HepG2 (cell line): Measurements from ENCODE around the gene VAMP8. TPM values are rescaled to one million over a fixed set of nuclear protein-coding genes. Genes with fewer than 3 reads are reported as not detected.
A peak's percentile ranks its signal among the peaks of the same experiment; 100 is the strongest.

ENCODE experiments used
- BRD4 ChIP-seq: sonication (generic); formaldehyde crosslinking; IDR thresholded peaks from 2 replicates; pipeline ENCODE4 v1.4.0; 2020; ENCODE audit warnings: missing genetic modification reagents
- HMG20B ChIP-seq: conservative IDR thresholded peaks from 2 replicates; pipeline ENCODE4 v1.6.1; 2016; ENCODE audit warnings: missing genetic modification reagents, missing compliant biosample characterization
- MYNN ChIP-seq: sonication (generic); formaldehyde crosslinking; IDR thresholded peaks from 2 replicates; pipeline ENCODE4 v1.4.0; 2020; ENCODE audit warnings: mild to moderate bottlenecking, low read depth, missing genetic modification reagents
- NR1H2 ChIP-seq: sonication (generic); formaldehyde crosslinking; IDR thresholded peaks from 2 replicates; pipeline ENCODE4 v1.8.1; 2022; ENCODE audit warnings: low read depth, missing genetic modification reagents, borderline replicate concordance
- ONECUT2 ChIP-seq: sonication (generic); formaldehyde crosslinking; IDR thresholded peaks from 2 replicates; pipeline ENCODE4 v1.4.0; 2020; ENCODE audit warnings: missing genetic modification reagents
- SALL2 ChIP-seq: sonication (generic); formaldehyde crosslinking; IDR thresholded peaks from 2 replicates; pipeline ENCODE4 v1.8.1; 2023; ENCODE audit warnings: mild to moderate bottlenecking, missing genetic modification reagents, inconsistent platforms
- YEATS4 ChIP-seq: sonication (generic); formaldehyde crosslinking; IDR thresholded peaks from 2 replicates; pipeline ENCODE4 v1.4.0; 2020; ENCODE audit warnings: missing genetic modification reagents, borderline replicate concordance
- ZBTB7A ChIP-seq: sonication (generic); formaldehyde crosslinking; IDR thresholded peaks from 2 replicates; pipeline ENCODE4 v1.8.0; 2022; ENCODE audit warnings: mild to moderate bottlenecking, missing genetic modification reagents
- ZKSCAN1 ChIP-seq: fragments of 150-350 bp; IDR thresholded peaks from 2 replicates; pipeline ENCODE4 v1.6.1; 2014; ENCODE audit warnings: low read length
- ZKSCAN5 ChIP-seq: sonication (generic); formaldehyde crosslinking; IDR thresholded peaks from 2 replicates; pipeline ENCODE4 v1.5.1; 2020; ENCODE audit warnings: mild to moderate bottlenecking, missing genetic modification reagents
- ZNF207 ChIP-seq: fragments of 450-650 bp; IDR thresholded peaks from 2 replicates; pipeline ENCODE4 v1.6.1; 2016; ENCODE audit warnings: antibody characterized with exemption, borderline replicate concordance
- ZNF337 ChIP-seq: sonication (generic); formaldehyde crosslinking; IDR thresholded peaks from 2 replicates; pipeline ENCODE4 v1.5.1; 2020; ENCODE audit warnings: missing genetic modification reagents, low read depth, mild to moderate bottlenecking, borderline replicate concordance
- ZNF552 ChIP-seq: sonication (generic); formaldehyde crosslinking; IDR thresholded peaks from 2 replicates; pipeline ENCODE4 v1.9.0; 2022; ENCODE audit warnings: missing genetic modification reagents, mild to moderate bottlenecking, borderline replicate concordance
- ZNF589 ChIP-seq: sonication (generic); formaldehyde crosslinking; conservative IDR thresholded peaks from 2 replicates; pipeline ENCODE4 v1.8.0; 2022; ENCODE audit warnings: mild to moderate bottlenecking, moderate library complexity, missing genetic modification reagents
- ZNF674 ChIP-seq: sonication (generic); formaldehyde crosslinking; IDR thresholded peaks from 2 replicates; pipeline ENCODE4 v1.5.0; 2020; ENCODE audit warnings: low read depth, mild to moderate bottlenecking, missing genetic modification reagents
- ZNF780A ChIP-seq: sonication (generic); formaldehyde crosslinking; IDR thresholded peaks from 2 replicates; pipeline ENCODE4 v1.8.0; 2022; ENCODE audit warnings: mild to moderate bottlenecking, missing genetic modification reagents, moderate library complexity
- ZZZ3 ChIP-seq: sonication (generic); formaldehyde crosslinking; IDR thresholded peaks from 2 replicates; pipeline ENCODE4 v1.4.0; 2020; ENCODE audit warnings: missing genetic modification reagents, mild to moderate bottlenecking, borderline replicate concordance
- polyA plus RNA-seq, 8 experiments: library from polyadenylated mRNA; depleted of rRNA in 3 of 8; stranded (reverse) in 7 of 8; unstranded in 1 of 8; fragments of >200 nt; fragmentation: Illumina TruSeq in 4 of 8; extraction: Trizol in 4 of 8; gene quantifications; 2 replicates each; pipeline versions ENCODE4 v1.2.1 to v1.2.3, GENCODE V29; 2011 to 2016; ENCODE audit warnings: low read depth in 4 of 8, missing spikeins in 1 of 8, mixed read lengths in 1 of 8; ENCODE audit not compliant: insufficient read depth in 1 of 8
- total RNA-seq, 5 experiments: library from RNA; depleted of rRNA; stranded (reverse); fragments of >200 nt; fragmentation: Illumina TruSeq; extraction: Trizol; gene quantifications; 2 replicates each; pipeline ENCODE4 v1.2.3, GENCODE V29; 2016; ENCODE audit warnings: low read depth in 1 of 5
- TF ChIP-seq, protein P1 (sequence below): sonication (generic); formaldehyde crosslinking; IDR thresholded peaks from 2 replicates; pipeline ENCODE4 v1.5.0; 2020; ENCODE audit warnings: mild to moderate bottlenecking, missing genetic modification reagents, moderate library complexity
- TF ChIP-seq, protein P2 (sequence below): sonication (generic); formaldehyde crosslinking; IDR thresholded peaks from 2 replicates; pipeline ENCODE4 v1.4.0; 2020; ENCODE audit warnings: mild to moderate bottlenecking, low read depth, missing genetic modification reagents
- TF ChIP-seq, protein P3 (sequence below): sonication (generic); formaldehyde crosslinking; IDR thresholded peaks from 2 replicates; pipeline ENCODE4 v1.4.0; 2020; ENCODE audit warnings: low read depth, mild to moderate bottlenecking, missing genetic modification reagents
- TF ChIP-seq, protein P4 (sequence below): sonication (generic); formaldehyde crosslinking; conservative IDR thresholded peaks from 2 replicates; pipeline ENCODE4 v1.4.0; 2020; ENCODE audit warnings: missing genetic modification reagents
- TF ChIP-seq, protein P5 (sequence below): sonication (generic); formaldehyde crosslinking; IDR thresholded peaks from 2 replicates; pipeline ENCODE4 v1.4.0; 2020; ENCODE audit warnings: missing genetic modification reagents

Gene VAMP8
- total and polyA plus RNA-seq, 2 of the 13 experiments (the other 11 are each of a cell fraction or from before 2014, with no cell fraction given): 83.3 to 157 TPM

DNA sequence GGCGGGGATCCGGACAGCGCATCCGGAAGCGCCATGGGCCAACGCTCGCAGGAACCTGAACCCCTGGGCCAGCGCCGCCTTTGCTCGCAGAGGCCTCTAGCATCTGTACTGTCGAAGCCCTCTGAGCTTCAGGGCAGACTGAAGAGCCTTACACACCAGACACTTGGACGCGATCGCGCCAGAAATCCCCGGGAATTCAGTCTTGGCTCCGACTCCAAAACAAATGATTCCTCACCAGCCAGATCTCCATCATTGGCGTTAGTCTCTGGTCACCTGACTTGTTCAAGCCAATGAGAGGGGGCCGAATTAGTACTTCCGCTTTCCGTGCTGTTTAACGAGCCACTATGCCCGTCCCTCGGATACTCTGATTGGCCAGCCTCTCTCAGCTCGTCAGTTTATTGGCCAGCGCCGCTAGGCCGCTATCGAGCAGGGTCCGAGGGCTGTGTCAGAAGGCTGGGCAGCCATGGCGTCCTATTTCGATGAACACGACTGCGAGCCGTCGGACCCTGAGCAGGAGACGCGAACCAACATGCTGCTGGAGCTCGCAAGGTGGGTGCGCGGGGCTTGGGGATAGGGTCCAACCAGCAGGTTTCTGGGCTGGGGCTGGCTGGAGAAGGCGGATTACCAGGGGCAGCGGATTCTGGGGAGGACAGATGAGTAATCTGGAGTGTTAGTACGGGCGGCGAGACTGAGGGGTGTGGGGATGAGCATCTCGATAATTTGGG is 18.1 kb downstream of the VAMP8 start, which contains the start of gene RNF181 (continued):
- TF ChIP-seq, protein P1, sequence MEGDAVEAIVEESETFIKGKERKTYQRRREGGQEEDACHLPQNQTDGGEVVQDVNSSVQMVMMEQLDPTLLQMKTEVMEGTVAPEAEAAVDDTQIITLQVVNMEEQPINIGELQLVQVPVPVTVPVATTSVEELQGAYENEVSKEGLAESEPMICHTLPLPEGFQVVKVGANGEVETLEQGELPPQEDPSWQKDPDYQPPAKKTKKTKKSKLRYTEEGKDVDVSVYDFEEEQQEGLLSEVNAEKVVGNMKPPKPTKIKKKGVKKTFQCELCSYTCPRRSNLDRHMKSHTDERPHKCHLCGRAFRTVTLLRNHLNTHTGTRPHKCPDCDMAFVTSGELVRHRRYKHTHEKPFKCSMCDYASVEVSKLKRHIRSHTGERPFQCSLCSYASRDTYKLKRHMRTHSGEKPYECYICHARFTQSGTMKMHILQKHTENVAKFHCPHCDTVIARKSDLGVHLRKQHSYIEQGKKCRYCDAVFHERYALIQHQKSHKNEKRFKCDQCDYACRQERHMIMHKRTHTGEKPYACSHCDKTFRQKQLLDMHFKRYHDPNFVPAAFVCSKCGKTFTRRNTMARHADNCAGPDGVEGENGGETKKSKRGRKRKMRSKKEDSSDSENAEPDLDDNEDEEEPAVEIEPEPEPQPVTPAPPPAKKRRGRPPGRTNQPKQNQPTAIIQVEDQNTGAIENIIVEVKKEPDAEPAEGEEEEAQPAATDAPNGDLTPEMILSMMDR (CRISPR knock-in tag): no peak
- TF ChIP-seq ZBTB7A (CRISPR knock-in tag) (no peak), ZKSCAN5 (CRISPR knock-in tag) (peak; percentile 26; the same call in 1 of the 2 replicates), ZNF337 (CRISPR knock-in tag) (peak; percentile 78; the same call in 1 of the 2 replicates), ZKSCAN1 (no peak), SALL2 (CRISPR knock-in tag) (peak; percentile 78), ZNF589 (CRISPR knock-in tag) (peak; percentile 63; the same call in 1 of the 2 replicates), ONECUT2 (CRISPR knock-in tag) (no peak), ZZZ3 (CRISPR knock-in tag) (no peak; the same call in 1 of the 2 replicates), NR1H2 (CRISPR knock-in tag) (no peak), ZNF552 (CRISPR knock-in tag) (no peak; the same call in 1 of the 2 replicates), YEATS4 (CRISPR knock-in tag) (peak; percentile 93), MYNN (no peak), ZNF207 (no peak), BRD4 (CRISPR knock-in tag) (peak; percentile 77; the same call in 1 of the 2 replicates), ZNF780A (peak; percentile 76), ZNF674 (CRISPR knock-in tag) (0 out of 2 replicates have a peak, but pooled peaks have one; percentile 84), HMG20B (CRISPR knock-in tag) (0 out of 2 replicates have a peak, but pooled peaks have one; percentile 13)
- TF ChIP-seq, protein P2, sequence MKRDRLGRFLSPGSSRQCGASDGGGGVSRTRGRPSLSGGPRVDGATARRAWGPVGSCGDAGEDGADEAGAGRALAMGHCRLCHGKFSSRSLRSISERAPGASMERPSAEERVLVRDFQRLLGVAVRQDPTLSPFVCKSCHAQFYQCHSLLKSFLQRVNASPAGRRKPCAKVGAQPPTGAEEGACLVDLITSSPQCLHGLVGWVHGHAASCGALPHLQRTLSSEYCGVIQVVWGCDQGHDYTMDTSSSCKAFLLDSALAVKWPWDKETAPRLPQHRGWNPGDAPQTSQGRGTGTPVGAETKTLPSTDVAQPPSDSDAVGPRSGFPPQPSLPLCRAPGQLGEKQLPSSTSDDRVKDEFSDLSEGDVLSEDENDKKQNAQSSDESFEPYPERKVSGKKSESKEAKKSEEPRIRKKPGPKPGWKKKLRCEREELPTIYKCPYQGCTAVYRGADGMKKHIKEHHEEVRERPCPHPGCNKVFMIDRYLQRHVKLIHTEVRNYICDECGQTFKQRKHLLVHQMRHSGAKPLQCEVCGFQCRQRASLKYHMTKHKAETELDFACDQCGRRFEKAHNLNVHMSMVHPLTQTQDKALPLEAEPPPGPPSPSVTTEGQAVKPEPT (CRISPR knock-in tag): peak; percentile 93
- TF ChIP-seq, protein P3, sequence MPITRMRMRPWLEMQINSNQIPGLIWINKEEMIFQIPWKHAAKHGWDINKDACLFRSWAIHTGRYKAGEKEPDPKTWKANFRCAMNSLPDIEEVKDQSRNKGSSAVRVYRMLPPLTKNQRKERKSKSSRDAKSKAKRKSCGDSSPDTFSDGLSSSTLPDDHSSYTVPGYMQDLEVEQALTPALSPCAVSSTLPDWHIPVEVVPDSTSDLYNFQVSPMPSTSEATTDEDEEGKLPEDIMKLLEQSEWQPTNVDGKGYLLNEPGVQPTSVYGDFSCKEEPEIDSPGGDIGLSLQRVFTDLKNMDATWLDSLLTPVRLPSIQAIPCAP: no peak
- TF ChIP-seq, protein P4, sequence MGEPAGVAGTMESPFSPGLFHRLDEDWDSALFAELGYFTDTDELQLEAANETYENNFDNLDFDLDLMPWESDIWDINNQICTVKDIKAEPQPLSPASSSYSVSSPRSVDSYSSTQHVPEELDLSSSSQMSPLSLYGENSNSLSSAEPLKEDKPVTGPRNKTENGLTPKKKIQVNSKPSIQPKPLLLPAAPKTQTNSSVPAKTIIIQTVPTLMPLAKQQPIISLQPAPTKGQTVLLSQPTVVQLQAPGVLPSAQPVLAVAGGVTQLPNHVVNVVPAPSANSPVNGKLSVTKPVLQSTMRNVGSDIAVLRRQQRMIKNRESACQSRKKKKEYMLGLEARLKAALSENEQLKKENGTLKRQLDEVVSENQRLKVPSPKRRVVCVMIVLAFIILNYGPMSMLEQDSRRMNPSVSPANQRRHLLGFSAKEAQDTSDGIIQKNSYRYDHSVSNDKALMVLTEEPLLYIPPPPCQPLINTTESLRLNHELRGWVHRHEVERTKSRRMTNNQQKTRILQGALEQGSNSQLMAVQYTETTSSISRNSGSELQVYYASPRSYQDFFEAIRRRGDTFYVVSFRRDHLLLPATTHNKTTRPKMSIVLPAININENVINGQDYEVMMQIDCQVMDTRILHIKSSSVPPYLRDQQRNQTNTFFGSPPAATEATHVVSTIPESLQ (CRISPR knock-in tag): 0 out of 2 replicates have a peak, but pooled peaks have one; percentile 53
- TF ChIP-seq, protein P5, sequence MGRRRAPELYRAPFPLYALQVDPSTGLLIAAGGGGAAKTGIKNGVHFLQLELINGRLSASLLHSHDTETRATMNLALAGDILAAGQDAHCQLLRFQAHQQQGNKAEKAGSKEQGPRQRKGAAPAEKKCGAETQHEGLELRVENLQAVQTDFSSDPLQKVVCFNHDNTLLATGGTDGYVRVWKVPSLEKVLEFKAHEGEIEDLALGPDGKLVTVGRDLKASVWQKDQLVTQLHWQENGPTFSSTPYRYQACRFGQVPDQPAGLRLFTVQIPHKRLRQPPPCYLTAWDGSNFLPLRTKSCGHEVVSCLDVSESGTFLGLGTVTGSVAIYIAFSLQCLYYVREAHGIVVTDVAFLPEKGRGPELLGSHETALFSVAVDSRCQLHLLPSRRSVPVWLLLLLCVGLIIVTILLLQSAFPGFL: no peak
